Endothelial cell of umbilical vein (primary cell): ENCODE results near the gene CKLF. TPM values are rescaled to one million over a fixed set of nuclear protein-coding genes. Genes with fewer than 3 reads are reported as not detected.

ENCODE experiments used
- BruUV-seq: library from RNA; stranded (reverse); fragments of 400-500 nt; replicated peaks from 2 replicates; lab custom pipeline; 2021; lab: Mats Ljungman, UMichigan
- CTCF ChIA-PET: fragments of 300-600, 350-600 bp; sonication (Branson Sonifier 250); formaldehyde crosslinking; loops from one replicate; lab custom pipeline; 2021; ENCODE audit warnings: antibody characterized with exemption, inconsistent platforms; lab: Charles Lee
- POLR2A ChIA-PET: fragments of 300-600, 350-600 bp; sonication (Branson Sonifier 250); formaldehyde crosslinking; loops from one replicate; lab custom pipeline; 2021; ENCODE audit warnings: antibody characterized with exemption, inconsistent platforms; lab: Charles Lee
- DNase-seq: peaks from one replicate; pipeline ENCODE4 v3.0.0-alpha.2; 2011; ENCODE audit warnings: low read depth, low spot score
- FAIRE-seq: peaks from 2 replicates; lab custom pipeline; 2011; peaks lifted over from hg19 to GRCh38; lab: Jason Lieb, UNC
- H2AFZ ChIP-seq: 2 replicates; pipeline ENCODE4 v1.6.0; 2012; ENCODE audit warnings: low read depth, low read length, control low read depth, inconsistent platforms
- H3K27ac ChIP-seq: 2 replicates; pipeline ENCODE4 v1.5.1; 2011; ENCODE audit warnings: low read depth, mild to moderate bottlenecking, control low read depth, low read length, moderate library complexity; ENCODE audit not compliant: insufficient read depth
- H3K27me3 ChIP-seq, 2 experiments: 2 replicates each; pipeline versions ENCODE4 v1.6.0 to v1.6.1; 2011; ENCODE audit warnings: low read length in 2 of 2, mixed read lengths in 1 of 2; ENCODE audit not compliant: control insufficient read depth in 2 of 2, insufficient read depth in 2 of 2
- H3K36me3 ChIP-seq, 2 experiments: 2 replicates in 1 of 2; 3 replicates in 1 of 2; pipeline ENCODE4 v1.5.1; 2011; ENCODE audit warnings: low read length in 2 of 2, mild to moderate bottlenecking in 1 of 2, moderate library complexity in 1 of 2; ENCODE audit not compliant: control insufficient read depth in 2 of 2, insufficient read depth in 2 of 2; ENCODE audit errors: extremely low read depth in 1 of 2
- H3K4me1 ChIP-seq: 3 replicates; pipeline ENCODE4 v1.5.1; 2011; ENCODE audit warnings: mild to moderate bottlenecking, low read length; ENCODE audit not compliant: control insufficient read depth, insufficient read depth; ENCODE audit errors: extremely low read depth
- H3K4me2 ChIP-seq: 2 replicates; pipeline ENCODE4 v1.6.1; 2011; ENCODE audit warnings: low read length, control low read depth, mixed read lengths; ENCODE audit not compliant: insufficient read depth
- H3K4me3 ChIP-seq, 3 experiments: fragments of 200-600 bp in 1 of 3; sonication (generic), shearing (Covaris generic) in 1 of 3; replicated peaks in 1 of 3; 2 replicates each; pipeline ENCODE4 v1.5.1; 2011 to 2016; ENCODE audit warnings: control low read depth in 3 of 3, low read length in 3 of 3, mild to moderate bottlenecking in 2 of 3, inconsistent platforms in 1 of 3, low read depth in 1 of 3, moderate library complexity in 1 of 3; ENCODE audit not compliant: insufficient read depth in 1 of 3
- H3K79me2 ChIP-seq: 2 replicates; pipeline ENCODE4 v1.6.0; 2012; ENCODE audit warnings: low read length, inconsistent platforms; ENCODE audit not compliant: control insufficient read depth, insufficient read depth
- H3K9ac ChIP-seq: replicated peaks from 2 replicates; pipeline ENCODE3; 2011; ENCODE audit warnings: low read length, control low read depth; ENCODE audit not compliant: insufficient read depth; ENCODE audit errors: extremely low read depth
- H3K9me1 ChIP-seq: replicated peaks from 3 replicates; pipeline ENCODE4 v1.6.0; 2011; ENCODE audit warnings: mild to moderate bottlenecking, low read length; ENCODE audit not compliant: control insufficient read depth, insufficient read depth; ENCODE audit errors: extremely low read depth
- H3K9me3 ChIP-seq: replicated peaks from 2 replicates; pipeline ENCODE4 v1.5.1; 2012; ENCODE audit warnings: low read length, inconsistent platforms; ENCODE audit not compliant: control insufficient read depth, insufficient read depth
- H4K20me1 ChIP-seq: replicated peaks from 2 replicates; pipeline ENCODE3; 2011; ENCODE audit warnings: mild to moderate bottlenecking, low read length; ENCODE audit not compliant: control insufficient read depth, insufficient read depth; ENCODE audit errors: extremely low read depth
- CTCF ChIP-seq, 2 donors: IDR thresholded peaks; 1 replicate in 1 of 2; 2 replicates in 1 of 2; pipeline ENCODE4 v1.5.1; 2011; ENCODE audit warnings: low read length in 2 of 2, mild to moderate bottlenecking in 2 of 2, moderate library complexity in 2 of 2, control low read depth in 1 of 2, inconsistent platforms in 1 of 2, low read depth in 1 of 2; ENCODE audit not compliant: insufficient read depth in 1 of 2; ENCODE audit errors: extremely low read depth in 1 of 2
- EZH2 ChIP-seq: IDR thresholded peaks from 2 replicates; pipeline ENCODE4 v1.6.1; 2012; ENCODE audit warnings: borderline replicate concordance, low read depth, mild to moderate bottlenecking, moderate library complexity, low read length, inconsistent platforms; ENCODE audit not compliant: severe bottlenecking
- FOS ChIP-seq: IDR thresholded peaks from 2 replicates; pipeline ENCODE4 v1.6.1; 2011; ENCODE audit warnings: mild to moderate bottlenecking, low read length, moderate library complexity, borderline replicate concordance; ENCODE audit not compliant: insufficient read depth
- GATA2 ChIP-seq: IDR thresholded peaks from 2 replicates; pipeline ENCODE4 v1.7.0; 2011; ENCODE audit warnings: low read depth, mild to moderate bottlenecking, moderate library complexity, mixed read lengths, low read length; ENCODE audit not compliant: insufficient read length, insufficient read depth
- JUN ChIP-seq: IDR thresholded peaks from 2 replicates; pipeline ENCODE4 v1.6.1; 2011; ENCODE audit warnings: borderline replicate concordance, low read depth; ENCODE audit not compliant: insufficient read length, insufficient read depth
- MAX ChIP-seq: IDR thresholded peaks from 2 replicates; pipeline ENCODE4 v1.6.1; 2011; ENCODE audit not compliant: insufficient read depth, insufficient read length
- MYC ChIP-seq: IDR thresholded peaks from one replicate; pipeline ENCODE4 v1.6.1; 2011; ENCODE audit warnings: mild to moderate bottlenecking, low read depth, low read length
- POLR2A ChIP-seq: IDR thresholded peaks from 2 replicates; pipeline ENCODE4 v1.6.1; 2012; ENCODE audit warnings: low read depth, mild to moderate bottlenecking, control low read depth, low read length
- POLR2AphosphoS5 ChIP-seq: IDR thresholded peaks from 2 replicates; pipeline ENCODE4 v1.6.1; 2012; ENCODE audit warnings: low read depth, mild to moderate bottlenecking, control low read depth, low read length, moderate library complexity; ENCODE audit not compliant: insufficient read depth
- dilution Hi-C: fragments of 300-500 bp; cut with MboI; formaldehyde crosslinking; loops from one replicate; pipeline ENCODE4 v1.15.0; 2019; ENCODE audit warnings: low sequenced_read_pairs; ENCODE audit not compliant: extremely low pct_ligation_motif_present
- intact Hi-C: fragments of 100-400 bp; cut with micrococcal nuclease; formaldehyde crosslinking; loops from one replicate; pipeline ENCODE4 v1.10.0; 2022
- polyA plus RNA-seq, 4 experiments: library from polyadenylated mRNA; depleted of rRNA in 3 of 4; stranded (reverse) in 3 of 4; unstranded in 1 of 4; fragments of >200 nt; gene quantifications; 2 replicates each; pipeline versions ENCODE4 v1.2.1 to v1.2.3, GENCODE V29; 2011 to 2012; ENCODE audit warnings: missing spikeins in 1 of 4
- total RNA-seq: library from RNA; stranded (reverse); gene quantifications from 2 replicates; pipeline ENCODE4 v1.2.3, GENCODE V29; 2021

Gene CKLF
- total and polyA plus RNA-seq, 2 donors (not counting 3 experiments of a cell fraction or from before 2014, with no cell fraction given), result 80.0 to 209 TPM

GRCh38 chr16:66515596-66516508, 36.5 kb upstream of the CKLF start:
- Histone ChIP-seq H3K36me3 (no peaks in the 10 kb centered on the region), H3K79me2 (no peaks in the 10 kb centered on the region), H3K4me2 (peak overlapping the region; percentile 29), H3K9ac (peak overlapping the region; percentile 59), H2AFZ (no peak overlapping the region), H3K9me3 (no peaks in the 10 kb centered on the region), H3K27me3 (no peaks in the 10 kb centered on the region), H3K27ac (peak overlapping the region; percentile 87), H3K9me1 (no peaks in the 10 kb centered on the region), H3K4me3 (no peak overlapping the region), H3K4me1 (peaks cover 81% of the 10 kb centered on the region), H4K20me1 (no peaks in the 10 kb centered on the region)
- DNase-seq (peak; percentile 66), FAIRE-seq (peak; percentile 82)
- CTCF ChIA-PET, result interaction anchor here (0.5 to 1.5 kb wide), 38 partner anchors 9 to 240 kb away, joined by 3 to 56 read pairs (median 4); partner anchors contain the start of genes BEAN1 and CDH5
- intact Hi-C loops (loop anchor here (1.0 to 5.0 kb wide), 9 partner anchors 33 to 157 kb away; partner anchors contain the start of genes CMTM1, CMTM3 and TK2), dilution Hi-C loops (no loop called here)
- TSS peak; percentile 32 for BruUV-seq
- TF ChIP-seq EZH2, result no peak
- no peak for TF ChIP-seq JUN
- TF ChIP-seq MAX, result no peak
- no peak for TF ChIP-seq FOS
- no peak for TF ChIP-seq POLR2A
- no peak for TF ChIP-seq GATA2
- TF ChIP-seq CTCF (IDR thresholded peaks at IDR 0.05; ENCODE audit: extremely low read depth in 1 of 2, insufficient read depth in 1 of 2, low read depth in 1 of 2, low read length in 2 of 2), result peak; percentile 62 to 65
- TF ChIP-seq MYC, result no peak
- TF ChIP-seq POLR2AphosphoS5, result peak; percentile 40
- POLR2A ChIA-PET, result interaction anchor here (0.8 kb wide), 1 partner anchor 39 kb away, joined by 3 read pairs; no protein-coding TSS in a partner anchor
